ENCODE data around the gene ABHD15. TPM values are rescaled to one million over a fixed set of nuclear protein-coding genes. Genes with fewer than 3 reads are reported as not detected.

ABHD15 gene
- total and polyA plus RNA-seq, 9 of the 15 experiments (the other 6 are each of a cell fraction or from before 2014, with no cell fraction given) = 0.85 to 4.2 (median 2.1) TPM

GRCh38 chr17:29591737-29592608, 25.1 kb upstream of the ABHD15 start (continued):
- no peak for TF ChIP-seq NR0B1 (IDR thresholded peaks at IDR 0.05; ENCODE audit: partially characterized antibody)
- peak in 1 of 2 experiments; percentile 53 for TF ChIP-seq E2F6 (IDR thresholded peaks at IDR 0.05; ENCODE audit: borderline replicate concordance in 1 of 2, extremely low read depth in 1 of 2, insufficient read depth in 1 of 2, insufficient read length in 1 of 2, low read depth in 1 of 2, low read length in 1 of 2, poor library complexity in 1 of 2, severe bottlenecking in 1 of 2)
- no peak for TF ChIP-seq ZBTB1 (CRISPR knock-in tag; IDR thresholded peaks at IDR 0.05; ENCODE audit: borderline replicate concordance, low read depth)
- TF ChIP-seq PPARD (CRISPR knock-in tag; IDR thresholded peaks at IDR 0.05) = no peak
- no peak for TF ChIP-seq AFF1 (IDR thresholded peaks at IDR 0.05; ENCODE audit: low read depth in 1 of 2, partially characterized antibody in 2 of 2)
- TF ChIP-seq RBM22 (IDR thresholded peaks at IDR 0.05; ENCODE audit: low read depth, low read length, poor library complexity, severe bottlenecking) = no peak
- TF ChIP-seq ZNF395 (CRISPR knock-in tag; IDR thresholded peaks at IDR 0.05) = no peak
- TF ChIP-seq JUND (IDR thresholded peaks at IDR 0.05; ENCODE audit: borderline replicate concordance, low read depth, low read length) = 0 out of 2 replicates have a peak, but pooled peaks have one; percentile 15
- TF ChIP-seq JUND (tag; IDR thresholded peaks at IDR 0.05; ENCODE audit: borderline replicate concordance, low read depth, low read length) = peak; percentile 8; the same call in 1 of the 3 replicates
- no peak for TF ChIP-seq ZNF277 (CRISPR knock-in tag; IDR thresholded peaks at IDR 0.05; ENCODE audit: borderline replicate concordance)
- TF ChIP-seq BCL6 (CRISPR knock-in tag; IDR thresholded peaks at IDR 0.05) = no peak
- no peak for TF ChIP-seq BRD4 (IDR thresholded peaks at IDR 0.05)
- TF ChIP-seq ZNF347 (CRISPR knock-in tag; IDR thresholded peaks at IDR 0.05; ENCODE audit: low read depth) = no peak
- no peak for TF ChIP-seq ZBTB12 (CRISPR knock-in tag; IDR thresholded peaks at IDR 0.05)
